ENCODE measurements around the gene ETFA. TPM values are rescaled to one million over a fixed set of nuclear protein-coding genes. Genes with fewer than 3 reads are reported as not detected.

Gene ETFA
- total RNA-seq, 1 experiment from 2014 or later, result 84.4 TPM

GRCh38 chr15:76342382-76343201 lies 31.3 kb upstream of the ETFA start:
- Mint-ChIP-seq H3K36me3 (no peaks in the 10 kb centered on the region), H3K9me3 (no peaks in the 10 kb centered on the region), H3K4me3 (peak overlapping the region; percentile 82), H3K4me1 (peaks cover 43% of the 10 kb centered on the region), H3K27me3 (ENCODE audit: low read depth) (peaks cover 97% of the 10 kb centered on the region), H3K27ac (no peak overlapping the region)
- ATAC-seq, result peak; percentile 6
- ChIA-PET POLR2A (no interaction called here), CTCF (interaction anchor here (1.3 kb wide), 1 partner anchor 9 kb away, joined by 3 read pairs; no protein-coding TSS in a partner anchor)
- DNase-seq (ENCODE audit: low spot score), result peak; percentile 78
- TF ChIP-seq ZNF416 (CRISPR knock-in tag; IDR thresholded peaks at IDR 0.05) (no peak), ETV6 (CRISPR knock-in tag; IDR thresholded peaks at IDR 0.05) (peak; percentile 56; the same call in 1 of the 2 replicates), PRDM15 (CRISPR knock-in tag; IDR thresholded peaks at IDR 0.05) (peak; percentile 41), FOXK1 (CRISPR knock-in tag; IDR thresholded peaks at IDR 0.05) (no peak), NR2C2 (CRISPR knock-in tag; IDR thresholded peaks at IDR 0.05) (peak; percentile 57; the same call in 1 of the 2 replicates), GABPB1 (CRISPR knock-in tag; IDR thresholded peaks at IDR 0.05) (no peak), ZNF396 (CRISPR knock-in tag; IDR thresholded peaks at IDR 0.05; ENCODE audit: borderline replicate concordance) (no peak), GRHL2 (CRISPR knock-in tag; IDR thresholded peaks at IDR 0.05; ENCODE audit: insufficient replicate concordance, severe bottlenecking) (no peak), RELA (CRISPR knock-in tag; IDR thresholded peaks at IDR 0.05; ENCODE audit: borderline replicate concordance) (peak; percentile 86; the same call in 1 of the 2 replicates), MAX (CRISPR knock-in tag; IDR thresholded peaks at IDR 0.05) (peak; percentile 90; the same call in 1 of the 2 replicates), PRRX2 (CRISPR knock-in tag; IDR thresholded peaks at IDR 0.05) (no peak), SOX15 (CRISPR knock-in tag; IDR thresholded peaks at IDR 0.05) (no peak), ZNF671 (CRISPR knock-in tag; IDR thresholded peaks at IDR 0.05) (no peak), ARID4B (CRISPR knock-in tag; IDR thresholded peaks at IDR 0.05; ENCODE audit: borderline replicate concordance) (0 out of 2 replicates have a peak, but pooled peaks have one; percentile 13), GTF2I (CRISPR knock-in tag; conservative IDR thresholded peaks at IDR 0.05) (no peak), MYBL2 (CRISPR knock-in tag; IDR thresholded peaks at IDR 0.05) (peak; percentile 57), KAT7 (CRISPR knock-in tag; IDR thresholded peaks at IDR 0.05; ENCODE audit: borderline replicate concordance) (0 out of 2 replicates have a peak, but pooled peaks have one; percentile 86), TP53 (CRISPR knock-in tag; IDR thresholded peaks at IDR 0.05) (peak; percentile 94), RORB (CRISPR knock-in tag; IDR thresholded peaks at IDR 0.05) (no peak), ZNF138 (CRISPR knock-in tag; conservative IDR thresholded peaks at IDR 0.05) (peak; percentile 86; the same call in 1 of the 2 replicates)
- TF ChIP-seq, protein P1, sequence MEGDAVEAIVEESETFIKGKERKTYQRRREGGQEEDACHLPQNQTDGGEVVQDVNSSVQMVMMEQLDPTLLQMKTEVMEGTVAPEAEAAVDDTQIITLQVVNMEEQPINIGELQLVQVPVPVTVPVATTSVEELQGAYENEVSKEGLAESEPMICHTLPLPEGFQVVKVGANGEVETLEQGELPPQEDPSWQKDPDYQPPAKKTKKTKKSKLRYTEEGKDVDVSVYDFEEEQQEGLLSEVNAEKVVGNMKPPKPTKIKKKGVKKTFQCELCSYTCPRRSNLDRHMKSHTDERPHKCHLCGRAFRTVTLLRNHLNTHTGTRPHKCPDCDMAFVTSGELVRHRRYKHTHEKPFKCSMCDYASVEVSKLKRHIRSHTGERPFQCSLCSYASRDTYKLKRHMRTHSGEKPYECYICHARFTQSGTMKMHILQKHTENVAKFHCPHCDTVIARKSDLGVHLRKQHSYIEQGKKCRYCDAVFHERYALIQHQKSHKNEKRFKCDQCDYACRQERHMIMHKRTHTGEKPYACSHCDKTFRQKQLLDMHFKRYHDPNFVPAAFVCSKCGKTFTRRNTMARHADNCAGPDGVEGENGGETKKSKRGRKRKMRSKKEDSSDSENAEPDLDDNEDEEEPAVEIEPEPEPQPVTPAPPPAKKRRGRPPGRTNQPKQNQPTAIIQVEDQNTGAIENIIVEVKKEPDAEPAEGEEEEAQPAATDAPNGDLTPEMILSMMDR (IDR thresholded peaks at IDR 0.05), result no peak
- TF ChIP-seq, protein P2, sequence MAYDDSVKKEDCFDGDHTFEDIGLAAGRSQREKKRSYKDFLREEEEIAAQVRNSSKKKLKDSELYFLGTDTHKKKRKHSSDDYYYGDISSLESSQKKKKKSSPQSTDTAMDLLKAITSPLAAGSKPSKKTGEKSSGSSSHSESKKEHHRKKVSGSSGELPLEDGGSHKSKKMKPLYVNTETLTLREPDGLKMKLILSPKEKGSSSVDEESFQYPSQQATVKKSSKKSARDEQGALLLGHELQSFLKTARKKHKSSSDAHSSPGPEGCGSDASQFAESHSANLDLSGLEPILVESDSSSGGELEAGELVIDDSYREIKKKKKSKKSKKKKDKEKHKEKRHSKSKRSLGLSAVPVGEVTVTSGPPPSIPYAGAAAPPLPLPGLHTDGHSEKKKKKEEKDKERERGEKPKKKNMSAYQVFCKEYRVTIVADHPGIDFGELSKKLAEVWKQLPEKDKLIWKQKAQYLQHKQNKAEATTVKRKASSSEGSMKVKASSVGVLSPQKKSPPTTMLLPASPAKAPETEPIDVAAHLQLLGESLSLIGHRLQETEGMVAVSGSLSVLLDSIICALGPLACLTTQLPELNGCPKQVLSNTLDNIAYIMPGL (CRISPR knock-in tag; IDR thresholded peaks at IDR 0.05), result no peak
- TF ChIP-seq, protein P3, sequence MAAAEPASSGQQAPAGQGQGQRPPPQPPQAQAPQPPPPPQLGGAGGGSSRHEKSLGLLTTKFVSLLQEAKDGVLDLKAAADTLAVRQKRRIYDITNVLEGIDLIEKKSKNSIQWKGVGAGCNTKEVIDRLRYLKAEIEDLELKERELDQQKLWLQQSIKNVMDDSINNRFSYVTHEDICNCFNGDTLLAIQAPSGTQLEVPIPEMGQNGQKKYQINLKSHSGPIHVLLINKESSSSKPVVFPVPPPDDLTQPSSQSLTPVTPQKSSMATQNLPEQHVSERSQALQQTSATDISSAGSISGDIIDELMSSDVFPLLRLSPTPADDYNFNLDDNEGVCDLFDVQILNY (CRISPR knock-in tag; IDR thresholded peaks at IDR 0.05), result peak; percentile 88
- TF ChIP-seq, protein P4, sequence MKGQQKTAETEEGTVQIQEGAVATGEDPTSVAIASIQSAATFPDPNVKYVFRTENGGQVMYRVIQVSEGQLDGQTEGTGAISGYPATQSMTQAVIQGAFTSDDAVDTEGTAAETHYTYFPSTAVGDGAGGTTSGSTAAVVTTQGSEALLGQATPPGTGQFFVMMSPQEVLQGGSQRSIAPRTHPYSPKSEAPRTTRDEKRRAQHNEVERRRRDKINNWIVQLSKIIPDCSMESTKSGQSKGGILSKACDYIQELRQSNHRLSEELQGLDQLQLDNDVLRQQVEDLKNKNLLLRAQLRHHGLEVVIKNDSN (CRISPR knock-in tag; IDR thresholded peaks at IDR 0.05), result 0 out of 2 replicates have a peak, but pooled peaks have one; percentile 43
